ENCODE data around the gene OR51A2. TPM values are rescaled to one million over a fixed set of nuclear protein-coding genes. Genes with fewer than 3 reads are reported as not detected.
"Not testable (repeated sequence)": the region's sequence is repeated elsewhere in the genome, so short reads cannot be mapped to it uniquely, and the experiment has no call there.

Gene OR51A2
- total RNA-seq (2014; rRNA removed; shearing (Covaris generic)), result not detected in 2 replicates
- polyA plus RNA-seq (2015; cell fraction: cytosol; rRNA removed), result not detected in 2 replicates
- not detected in 2 replicates for polyA plus RNA-seq (2015; cell fraction: nucleus; rRNA removed)

- DNase-seq (ENCODE audit: low read depth), result not testable (repeated sequence)
These were observed at the start of gene OR51A2 for GRCh38 chr11:4955613-4956012. Gene OR51A2, minus strand, starts transcription at chr11:4955713. Its CDS starts 0 bp downstream, at chr11:4955713.

DNA sequence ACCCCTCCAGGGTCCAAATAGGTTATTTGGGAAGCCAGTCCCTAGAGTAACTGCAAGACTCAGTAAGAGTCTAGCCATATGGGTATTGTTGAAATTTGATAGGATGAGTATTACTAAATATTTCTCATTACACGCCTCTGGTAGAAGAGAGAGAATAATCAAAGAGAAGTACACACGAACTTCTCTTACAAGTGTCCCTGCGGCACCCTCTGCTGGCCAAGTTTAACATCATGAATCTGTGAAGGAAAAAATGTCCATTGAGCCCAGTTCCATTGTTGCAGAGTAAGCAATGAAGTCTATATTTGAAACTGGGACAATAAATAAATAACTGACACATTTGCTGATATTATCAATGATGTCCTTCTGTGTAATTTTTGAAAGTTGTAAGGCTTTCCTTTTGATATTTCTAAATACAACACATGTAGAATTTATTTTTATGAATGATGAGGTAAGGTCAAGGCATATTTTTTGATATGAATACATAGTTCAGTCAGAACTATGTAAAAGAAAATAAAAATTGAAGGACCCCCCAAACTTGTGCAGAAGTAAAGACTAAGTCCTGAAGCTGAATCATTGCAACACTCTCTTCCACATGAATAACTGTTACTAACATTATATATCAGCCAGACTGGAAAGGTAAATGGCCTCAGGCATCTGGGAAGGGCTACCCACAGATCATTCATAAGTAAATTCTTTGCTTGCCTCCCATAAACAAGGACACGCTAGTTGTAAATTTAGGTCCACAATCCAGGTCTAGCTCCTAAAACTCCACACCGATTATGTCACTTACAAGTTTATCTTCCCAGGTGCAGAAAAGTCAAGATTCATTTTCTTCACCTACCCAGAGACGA, 49.1 kb upstream of the OR51A2 start:
- DNase-seq (ENCODE audit: low read depth), result peak; percentile 44

DNA sequence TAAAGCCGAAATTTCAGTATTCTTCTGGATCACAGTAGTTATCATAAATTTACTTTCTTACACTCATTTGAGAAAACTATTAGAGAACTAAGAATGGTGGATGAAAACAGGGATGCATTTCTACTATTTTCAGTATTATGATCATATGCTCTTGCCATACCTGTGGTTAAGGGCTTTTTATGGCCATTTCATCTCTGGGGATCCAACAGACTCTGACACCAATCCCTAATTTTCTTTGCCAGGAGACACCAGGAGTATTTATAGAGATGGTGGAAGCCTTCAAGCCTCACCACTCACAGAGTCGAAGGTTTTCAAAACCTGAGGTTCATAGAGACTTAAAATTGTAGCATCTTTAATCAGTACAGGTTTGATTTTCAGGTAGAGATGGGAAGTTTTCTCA, 39.0 kb upstream of the OR51A2 start, which contains the start of gene OR51L1:
Gene OR51L1 (plus strand): TSS at position 301 of the 400 bp plus-strand sequence. CDS start 4,132 bp downstream, outside the sequence.
- DNase-seq (ENCODE audit: low read depth), result no peak

- no peak for DNase-seq (ENCODE audit: low read depth)
These were observed 35.5 kb upstream of the OR51A2 start for GRCh38 chr11:4991060-4991459.

DNA sequence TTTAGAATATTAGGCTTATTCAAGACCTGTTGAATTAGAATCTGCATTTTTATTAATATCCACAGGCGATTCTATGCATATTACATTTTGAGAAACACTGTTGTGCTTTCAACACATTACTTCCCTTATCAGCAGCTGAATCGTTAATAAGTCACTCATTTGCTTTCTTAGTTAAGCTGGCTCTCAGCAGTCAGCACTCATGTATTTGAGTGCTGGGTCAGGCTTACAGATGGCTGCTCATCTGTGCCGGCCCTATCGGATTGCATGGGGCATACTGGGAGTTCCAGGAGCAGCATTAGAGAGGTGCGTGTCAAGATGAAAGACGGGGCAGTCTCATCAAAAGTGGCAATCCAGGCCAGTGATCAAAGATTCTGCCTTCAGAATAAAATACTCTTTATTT, 28.3 kb upstream of the OR51A2 start:
- no peak for DNase-seq (ENCODE audit: low read depth)

GRCh38 chr11:4982678-4983077, 27.2 kb upstream of the OR51A2 start:
- DNase-seq (ENCODE audit: low read depth), result no peak

- no peak for DNase-seq (ENCODE audit: low read depth)
These were observed 23.5 kb upstream of the OR51A2 start for GRCh38 chr11:4979036-4979435.

DNA sequence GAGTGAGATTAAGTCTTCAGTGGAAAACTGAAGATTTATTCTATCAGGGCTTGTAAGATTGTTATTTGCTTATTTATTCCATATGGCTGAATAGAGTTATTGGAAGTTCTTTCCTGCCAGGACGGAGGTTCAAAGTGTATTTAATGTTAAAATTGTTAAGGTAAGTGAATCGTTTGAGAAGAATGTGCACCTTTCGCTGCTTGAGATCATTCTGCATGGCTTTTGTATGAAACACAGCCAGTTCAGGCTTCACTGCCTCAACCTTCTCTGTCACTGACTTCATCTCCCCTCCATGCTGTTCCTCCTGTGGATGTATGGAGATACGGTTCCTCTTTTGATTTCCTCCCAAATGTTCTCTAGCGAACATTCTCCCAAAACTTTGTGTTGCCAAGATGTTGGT, 19.9 kb upstream of the OR51A2 start:
- DNase-seq (ENCODE audit: low read depth), result no peak

DNA sequence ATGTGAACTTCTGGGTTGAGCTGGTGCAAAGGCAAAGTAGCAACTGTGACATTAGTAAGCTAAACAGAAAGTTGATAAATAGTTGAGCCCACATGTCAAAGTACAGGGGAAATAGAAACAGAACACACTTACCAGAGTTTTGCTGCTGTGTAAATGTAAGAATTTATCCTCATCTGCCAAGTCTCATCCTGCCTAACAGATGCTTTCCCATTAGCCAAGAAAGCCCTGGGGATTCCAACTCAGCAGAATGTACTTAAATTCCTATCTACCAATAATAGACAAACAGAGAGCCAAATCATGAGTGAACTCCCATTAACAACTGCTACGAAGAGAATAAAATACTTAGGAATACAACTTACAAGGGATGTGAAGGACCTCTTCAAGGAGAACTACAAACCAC, 7.3 kb upstream of the OR51A2 start:
- DNase-seq (ENCODE audit: low read depth), result no peak

DNA sequence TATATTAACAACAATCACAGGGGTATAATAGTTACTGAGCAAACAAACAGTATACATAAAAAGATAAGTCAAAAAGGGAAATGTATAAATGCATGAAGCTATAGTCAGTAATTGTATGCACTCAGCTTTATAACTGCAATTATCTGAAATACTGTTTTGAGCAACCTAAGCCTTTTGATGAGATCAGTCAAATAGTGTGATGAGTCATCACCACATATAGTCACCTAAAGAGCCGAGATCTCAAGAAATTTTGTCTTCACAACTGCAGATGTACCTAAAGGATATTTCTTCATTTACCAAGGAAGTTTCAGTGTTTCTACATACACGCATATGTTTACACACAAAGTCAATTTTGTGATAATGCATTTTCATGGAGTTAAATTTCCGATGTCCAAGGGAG, 5.4 kb upstream of the OR51A2 start:
- peak; percentile 2 for DNase-seq (ENCODE audit: low read depth)

- DNase-seq (ENCODE audit: low read depth), result no peak
These were observed 1.9 kb upstream of the OR51A2 start for GRCh38 chr11:4957396-4957795.

- DNase-seq (ENCODE audit: low read depth), result no peak
These were observed 8.0 kb downstream of the OR51A2 start, which contains the start of gene OR51A4 for GRCh38 chr11:4947505-4947904. Gene OR51A4, minus strand, starts transcription at chr11:4947605. Its CDS starts 505 bp downstream, at chr11:4947100.

- DNase-seq (ENCODE audit: low read depth), result no peak
These were observed 18.8 kb downstream of the OR51A2 start for GRCh38 chr11:4936745-4937144.

- no peak for DNase-seq (ENCODE audit: low read depth)
These were observed 22.8 kb downstream of the OR51A2 start for GRCh38 chr11:4932751-4933150.

- no peak for DNase-seq (ENCODE audit: low read depth)
These were observed 28.9 kb downstream of the OR51A2 start for GRCh38 chr11:4926608-4927007.

DNA sequence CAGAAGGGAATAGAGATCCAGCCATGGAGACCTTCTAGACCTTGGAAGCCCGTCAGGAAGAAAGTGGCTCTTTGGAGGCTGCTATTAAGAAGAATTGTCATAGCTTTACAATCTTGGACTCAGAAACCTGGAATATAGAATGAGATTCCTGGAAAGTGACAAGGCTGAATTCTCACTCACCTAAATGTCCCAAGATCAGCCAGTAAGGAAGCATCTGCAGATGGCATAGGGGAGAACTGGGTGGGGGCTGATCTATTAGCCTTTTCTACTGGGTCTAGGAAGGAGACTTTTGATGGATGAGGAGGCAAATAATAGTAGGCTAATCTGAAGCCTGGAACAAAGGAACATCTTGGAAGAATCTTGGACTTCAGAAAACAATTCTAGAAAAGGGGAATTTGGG, 31.3 kb downstream of the OR51A2 start, which contains the start of gene OR51G1:
Gene OR51G1 (minus strand): TSS at position 101 of the 400 bp plus-strand sequence. CDS start 0 bp downstream, at position 101.
- DNase-seq (ENCODE audit: low read depth), result no peak

- no peak for DNase-seq (ENCODE audit: low read depth)
These were observed 33.2 kb downstream of the OR51A2 start for GRCh38 chr11:4922304-4922703.

- DNase-seq (ENCODE audit: low read depth), result no peak
These were observed 33.7 kb downstream of the OR51A2 start for GRCh38 chr11:4921796-4922195.

- DNase-seq (ENCODE audit: low read depth), result no peak
These were observed 36.3 kb downstream of the OR51A2 start, which contains the start of gene OR51G2 for GRCh38 chr11:4919250-4919649. Gene OR51G2, minus strand, starts transcription at chr11:4919350. Its CDS starts 3,687 bp downstream, at chr11:4915663.

- no peak for DNase-seq (ENCODE audit: low read depth)
These were observed 38.9 kb downstream of the OR51A2 start for GRCh38 chr11:4916581-4916980.

Measured in HT1080 (cell line).